ENCODE measurements around the gene HK2. TPM values are rescaled to one million over a fixed set of nuclear protein-coding genes. Genes with fewer than 3 reads are reported as not detected.
A peak's percentile ranks its signal among the peaks of the same experiment; 100 is the strongest.

Gene HK2
- total RNA-seq, 1 experiment from 2014 or later, result 43.8 TPM

DNA sequence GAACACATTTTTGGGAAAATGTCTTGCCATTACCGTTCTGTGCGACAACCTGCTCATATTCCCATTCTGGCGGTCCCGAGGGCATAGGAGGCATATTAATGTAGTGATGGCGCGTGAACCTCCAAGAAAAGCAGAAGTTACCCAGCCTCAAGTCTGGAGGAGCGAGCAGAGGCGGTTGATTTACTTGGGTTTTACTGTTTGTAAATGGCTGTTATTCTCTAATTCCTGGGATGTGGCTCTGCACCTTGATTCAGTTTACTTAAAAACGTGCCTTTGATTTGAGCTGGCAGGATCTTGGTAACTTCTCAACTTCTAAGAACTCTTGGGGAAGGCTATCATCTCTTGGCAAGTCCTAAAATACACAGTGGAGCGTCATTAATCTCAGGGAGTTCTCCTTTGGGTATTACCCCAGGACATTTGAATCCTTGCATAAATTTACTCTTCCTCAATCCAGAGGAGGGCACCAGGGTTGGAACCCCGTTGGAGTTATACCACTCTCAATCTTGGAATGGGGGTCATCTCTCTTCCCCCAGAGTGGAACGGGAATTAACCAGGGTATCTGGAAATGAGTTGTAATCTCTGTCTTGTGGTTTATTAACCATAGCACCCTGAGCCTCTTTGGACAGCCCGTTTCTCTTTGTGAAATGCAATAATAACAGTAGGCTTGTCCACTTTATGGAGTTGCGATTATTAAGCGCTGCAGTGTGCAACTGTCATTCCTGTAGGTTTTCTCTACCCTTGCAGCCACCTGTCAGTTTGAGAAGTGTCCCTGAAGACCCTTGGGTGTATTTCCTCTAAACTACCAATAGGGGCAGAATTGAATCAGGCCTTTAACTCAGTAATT, 2.1 kb downstream of the HK2 start:
- TF ChIP-seq EZH2phosphoT487 (IDR thresholded peaks at IDR 0.05; ENCODE audit: borderline replicate concordance, low read length) (no peak), EZH2 (IDR thresholded peaks at IDR 0.05; ENCODE audit: low read length, unreplicated experiment) (no peak)
- TF ChIP-seq, protein P1, sequence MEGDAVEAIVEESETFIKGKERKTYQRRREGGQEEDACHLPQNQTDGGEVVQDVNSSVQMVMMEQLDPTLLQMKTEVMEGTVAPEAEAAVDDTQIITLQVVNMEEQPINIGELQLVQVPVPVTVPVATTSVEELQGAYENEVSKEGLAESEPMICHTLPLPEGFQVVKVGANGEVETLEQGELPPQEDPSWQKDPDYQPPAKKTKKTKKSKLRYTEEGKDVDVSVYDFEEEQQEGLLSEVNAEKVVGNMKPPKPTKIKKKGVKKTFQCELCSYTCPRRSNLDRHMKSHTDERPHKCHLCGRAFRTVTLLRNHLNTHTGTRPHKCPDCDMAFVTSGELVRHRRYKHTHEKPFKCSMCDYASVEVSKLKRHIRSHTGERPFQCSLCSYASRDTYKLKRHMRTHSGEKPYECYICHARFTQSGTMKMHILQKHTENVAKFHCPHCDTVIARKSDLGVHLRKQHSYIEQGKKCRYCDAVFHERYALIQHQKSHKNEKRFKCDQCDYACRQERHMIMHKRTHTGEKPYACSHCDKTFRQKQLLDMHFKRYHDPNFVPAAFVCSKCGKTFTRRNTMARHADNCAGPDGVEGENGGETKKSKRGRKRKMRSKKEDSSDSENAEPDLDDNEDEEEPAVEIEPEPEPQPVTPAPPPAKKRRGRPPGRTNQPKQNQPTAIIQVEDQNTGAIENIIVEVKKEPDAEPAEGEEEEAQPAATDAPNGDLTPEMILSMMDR (conservative IDR thresholded peaks at IDR 0.05; ENCODE audit: low read depth, low read length), result peak; percentile 89
- CTCF ChIA-PET, result interaction anchor here (1.0 to 2.0 kb wide), 3 partner anchors 39 to 145 kb away, joined by 3 to 7 read pairs (median 4); no protein-coding TSS in a partner anchor
- ATAC-seq, result no peak
- no peaks in the 10 kb centered on the region for H3F3A ChIP-seq (ENCODE audit: low read length, unreplicated experiment)
- POLR2A ChIA-PET (ENCODE audit: unreplicated experiment), result interaction anchor here (1.1 kb wide), 1 partner anchor 101 kb away, joined by 8 read pairs; no protein-coding TSS in a partner anchor
- peak overlapping the region; percentile 91 for H3K4me2 ChIP-seq (ENCODE audit: low read length)
- peak overlapping the region; percentile 68 for H3K27ac ChIP-seq (ENCODE audit: low read length)
- peaks cover 70% of the 10 kb centered on the region for H3K79me2 ChIP-seq (ENCODE audit: low read length)
- intact Hi-C loops (cut with micrococcal nuclease), result loop anchor here (1.0 to 2.0 kb wide), 5 partner anchors 10 to 145 kb away; no protein-coding TSS in a partner anchor
- peak; percentile 80 for DNase-seq
- H3K9me2 ChIP-seq (replicated peaks; ENCODE audit: low read length), result no peaks in the 10 kb centered on the region
- peaks cover 19% of the 10 kb centered on the region for H4K20me1 ChIP-seq (ENCODE audit: low read length)
- peak overlapping the region; percentile 92 for H3K9ac ChIP-seq (ENCODE audit: low read length)
- H3K4me3 ChIP-seq (ENCODE audit: low read length), result peak overlapping the region; percentile 82
- H3K9me3 ChIP-seq (ENCODE audit: low read length), result no peaks in the 10 kb centered on the region
- no peaks in the 10 kb centered on the region for H3K36me3 ChIP-seq (ENCODE audit: low read depth, low read length)
- BruUV-seq (replicated peaks), result no TSS peak
- H2AFZ ChIP-seq (ENCODE audit: low read length), result no peak overlapping the region
- no peaks in the 10 kb centered on the region for H3K27me3 ChIP-seq (ENCODE audit: low read length)
- H3K4me1 ChIP-seq (ENCODE audit: insufficient read depth, low read length), result peaks cover 45% of the 10 kb centered on the region

DNA sequence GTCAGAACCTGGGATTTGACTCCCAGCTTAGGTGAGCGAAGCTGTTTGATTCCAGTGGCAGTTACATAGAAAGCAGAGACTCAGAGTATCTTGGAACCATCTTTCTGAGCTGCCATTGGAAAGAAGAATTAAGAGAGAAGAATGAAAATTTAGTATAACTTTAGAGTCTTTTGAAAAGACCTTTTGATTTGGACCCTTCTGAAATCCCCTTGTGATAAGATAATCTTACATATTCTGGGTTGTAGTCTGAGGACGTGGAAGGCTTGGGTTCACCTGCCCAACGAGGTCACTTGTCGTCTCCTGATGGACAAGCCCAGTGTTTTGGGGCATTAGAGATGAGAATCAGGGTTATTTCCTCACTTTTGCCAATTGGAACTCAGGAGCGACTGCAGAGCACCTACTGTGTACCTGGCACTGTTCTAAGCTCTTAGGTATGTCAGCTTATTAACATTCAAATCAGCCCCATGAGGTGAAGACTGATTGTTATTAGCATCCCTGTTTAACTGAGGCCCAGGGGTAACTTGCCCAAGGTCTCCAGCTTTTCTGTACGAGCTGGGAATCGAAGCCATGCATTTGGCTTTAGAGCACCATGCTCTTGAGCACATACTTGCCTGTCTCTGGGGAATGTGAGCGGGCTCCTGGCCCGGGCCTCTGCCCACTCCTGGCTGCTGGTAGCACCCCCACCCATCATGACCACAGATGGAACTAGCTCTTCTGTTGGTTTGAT, 2.9 kb downstream of the HK2 start:
- POLR2A ChIA-PET (ENCODE audit: unreplicated experiment), result no interaction called here
- Histone ChIP-seq H3K9ac (ENCODE audit: low read length) (no peak overlapping the region), H3F3A (ENCODE audit: low read length, unreplicated experiment) (no peaks in the 10 kb centered on the region), H3K9me3 (ENCODE audit: low read length) (no peaks in the 10 kb centered on the region), H3K4me1 (ENCODE audit: insufficient read depth, low read length) (peaks cover 49% of the 10 kb centered on the region), H3K79me2 (ENCODE audit: low read length) (peaks cover 78% of the 10 kb centered on the region), H4K20me1 (ENCODE audit: low read length) (peaks cover 19% of the 10 kb centered on the region), H3K4me2 (ENCODE audit: low read length) (peak overlapping the region; percentile 91), H3K9me2 (replicated peaks; ENCODE audit: low read length) (no peaks in the 10 kb centered on the region), H2AFZ (ENCODE audit: low read length) (no peak overlapping the region), H3K27me3 (ENCODE audit: low read length) (no peaks in the 10 kb centered on the region), H3K27ac (ENCODE audit: low read length) (no peak overlapping the region), H3K36me3 (ENCODE audit: low read depth, low read length) (no peaks in the 10 kb centered on the region), H3K4me3 (ENCODE audit: low read length) (peak overlapping the region; percentile 82)
- TF ChIP-seq, protein P1 (conservative IDR thresholded peaks at IDR 0.05; ENCODE audit: low read depth, low read length), result peak; percentile 20; the same call in 1 of the 2 replicates
- TF ChIP-seq EZH2phosphoT487 (IDR thresholded peaks at IDR 0.05; ENCODE audit: borderline replicate concordance, low read length), result no peak
- DNase-seq, result no peak
- ATAC-seq, result no peak
- CTCF ChIA-PET, result interaction anchor here (0.6 to 2.0 kb wide), 3 partner anchors 38 to 146 kb away, joined by 3 to 7 read pairs (median 4); no protein-coding TSS in a partner anchor
- intact Hi-C loops (cut with micrococcal nuclease), result loop anchor here (1.0 kb wide), 3 partner anchors 9 to 122 kb away; no protein-coding TSS in a partner anchor
- no TSS peak for BruUV-seq (replicated peaks)
